Measurements from ENCODE around the gene KIF26A.
A peak's percentile ranks its signal among the peaks of the same experiment; 100 is the strongest.

GRCh38 chr14:104130974-104131651, 7.3 kb upstream of the KIF26A start:
- TF ChIP-seq CTCF (conservative IDR thresholded peaks at IDR 0.05; ENCODE audit: low read depth, low read length) (peak; percentile 94), EZH2 (IDR thresholded peaks at IDR 0.05; ENCODE audit: low read length, unreplicated experiment) (no peak)
